ENCODE results near the gene BLOC1S3. TPM values are rescaled to one million over a fixed set of nuclear protein-coding genes. Genes with fewer than 3 reads are reported as not detected.

The BLOC1S3 gene
- total RNA-seq, 1 experiment from 2014 or later, result 11.5 TPM

DNA sequence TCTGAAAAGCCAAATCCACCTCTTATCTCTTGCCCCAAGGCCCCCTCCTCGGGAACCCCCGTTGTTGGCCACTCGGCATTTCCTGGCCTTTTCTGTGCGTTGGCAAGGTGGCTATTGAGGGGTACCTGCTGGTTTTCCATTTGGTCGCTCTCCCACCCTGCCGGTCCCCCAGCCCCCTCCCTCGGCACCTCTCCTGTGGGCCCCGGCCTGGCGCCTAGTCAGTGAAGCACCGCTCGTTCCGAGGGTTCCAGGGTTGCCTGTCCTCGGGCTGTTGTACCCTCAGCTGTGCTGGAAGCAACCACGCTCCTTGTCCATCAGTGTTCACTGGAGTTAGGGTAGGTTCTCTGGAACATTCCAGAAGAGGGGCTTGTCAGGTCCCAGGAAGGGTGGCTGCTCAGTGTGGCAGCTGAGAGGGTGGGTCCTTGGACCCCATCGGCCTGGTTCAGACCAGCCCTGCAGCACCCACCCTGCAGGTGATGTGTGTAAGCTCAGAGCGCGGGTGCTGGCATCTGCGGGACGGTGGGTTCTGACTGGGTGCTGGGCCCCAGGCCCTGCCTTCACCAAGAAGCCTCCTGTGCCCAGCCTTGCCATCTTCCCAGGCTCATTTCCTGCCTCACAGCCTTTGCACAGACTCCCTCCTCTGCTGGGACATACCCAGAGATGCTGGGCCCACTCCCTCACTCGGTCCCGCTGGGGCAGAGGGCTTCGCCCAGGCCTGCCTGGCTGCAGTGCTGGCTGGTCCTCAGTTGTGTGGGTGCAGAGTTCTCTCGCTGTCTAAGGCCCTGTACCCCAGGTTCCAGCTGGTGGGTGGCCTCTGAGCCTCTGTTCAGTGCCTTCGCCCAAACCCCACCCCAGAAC, 39.1 kb upstream of the BLOC1S3 start:
- intact Hi-C loops (cut with micrococcal nuclease; ENCODE audit: unreplicated experiment), result no loop called here
- CTCF ChIA-PET, result no interaction called here
- no peak for DNase-seq
- TF ChIP-seq, protein P1, sequence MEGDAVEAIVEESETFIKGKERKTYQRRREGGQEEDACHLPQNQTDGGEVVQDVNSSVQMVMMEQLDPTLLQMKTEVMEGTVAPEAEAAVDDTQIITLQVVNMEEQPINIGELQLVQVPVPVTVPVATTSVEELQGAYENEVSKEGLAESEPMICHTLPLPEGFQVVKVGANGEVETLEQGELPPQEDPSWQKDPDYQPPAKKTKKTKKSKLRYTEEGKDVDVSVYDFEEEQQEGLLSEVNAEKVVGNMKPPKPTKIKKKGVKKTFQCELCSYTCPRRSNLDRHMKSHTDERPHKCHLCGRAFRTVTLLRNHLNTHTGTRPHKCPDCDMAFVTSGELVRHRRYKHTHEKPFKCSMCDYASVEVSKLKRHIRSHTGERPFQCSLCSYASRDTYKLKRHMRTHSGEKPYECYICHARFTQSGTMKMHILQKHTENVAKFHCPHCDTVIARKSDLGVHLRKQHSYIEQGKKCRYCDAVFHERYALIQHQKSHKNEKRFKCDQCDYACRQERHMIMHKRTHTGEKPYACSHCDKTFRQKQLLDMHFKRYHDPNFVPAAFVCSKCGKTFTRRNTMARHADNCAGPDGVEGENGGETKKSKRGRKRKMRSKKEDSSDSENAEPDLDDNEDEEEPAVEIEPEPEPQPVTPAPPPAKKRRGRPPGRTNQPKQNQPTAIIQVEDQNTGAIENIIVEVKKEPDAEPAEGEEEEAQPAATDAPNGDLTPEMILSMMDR (conservative IDR thresholded peaks at IDR 0.05), result no peak
- TF ChIP-seq EZH2 (IDR thresholded peaks at IDR 0.05; ENCODE audit: low read depth), result no peak
- H3K9me3 ChIP-seq (ENCODE audit: insufficient read depth, low read depth), result no peaks in the 10 kb centered on the region
- H3K9me2 ChIP-seq (ENCODE audit: insufficient read depth), result no peaks in the 10 kb centered on the region
- H2AFZ ChIP-seq, result no peak overlapping the region
- H3K27ac ChIP-seq, result no peak overlapping the region
- H3K36me3 ChIP-seq (ENCODE audit: low read depth), result no peaks in the 10 kb centered on the region
- no peaks in the 10 kb centered on the region for H3K27me3 ChIP-seq (ENCODE audit: insufficient read depth, low read depth)
- no peak overlapping the region for H3K4me3 ChIP-seq
- no peak overlapping the region for H3K4me2 ChIP-seq
- BruUV-seq (replicated peaks), result no TSS peak
- peaks cover 10% of the 10 kb centered on the region; the same call in 1 of the 2 replicates for H3K79me2 ChIP-seq (ENCODE audit: low read depth)
- H4K20me1 ChIP-seq (ENCODE audit: insufficient read depth), result peaks cover 47% of the 10 kb centered on the region
- POLR2A ChIA-PET (ENCODE audit: unreplicated experiment), result no interaction called here
- no peaks in the 10 kb centered on the region; the same call in 1 of the 2 replicates for H3F3A ChIP-seq (ENCODE audit: insufficient read depth, low read depth)
- H3K4me1 ChIP-seq (replicated peaks; ENCODE audit: insufficient read depth), result no peaks in the 10 kb centered on the region

DNA sequence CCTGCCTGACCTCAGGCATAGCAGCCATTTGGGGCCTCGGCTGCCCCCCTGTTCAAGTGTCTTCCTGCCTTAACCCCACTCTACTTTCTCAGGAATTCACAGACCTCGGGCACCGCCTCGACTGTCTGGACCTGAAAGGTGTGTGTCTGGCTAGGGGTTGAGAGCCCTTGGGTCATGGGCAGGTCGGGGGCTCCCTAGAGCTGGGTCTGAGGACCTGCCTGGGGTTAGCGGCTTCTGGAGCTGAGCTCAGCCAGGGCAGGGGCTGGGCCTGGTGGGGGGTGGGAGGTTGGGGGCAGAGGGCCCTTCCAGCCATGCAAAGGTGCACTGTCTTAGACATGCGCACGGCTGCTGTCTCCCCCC, 38.5 kb upstream of the BLOC1S3 start:
- H2AFZ ChIP-seq, result no peak overlapping the region
- H3K4me3 ChIP-seq, result no peak overlapping the region
- DNase-seq, result no peak
- TF ChIP-seq EZH2 (IDR thresholded peaks at IDR 0.05; ENCODE audit: low read depth), result no peak
- TF ChIP-seq, protein P1 (conservative IDR thresholded peaks at IDR 0.05), result no peak
- CTCF ChIA-PET, result no interaction called here
- POLR2A ChIA-PET (ENCODE audit: unreplicated experiment), result no interaction called here
- intact Hi-C loops (cut with micrococcal nuclease; ENCODE audit: unreplicated experiment), result no loop called here
- no peaks in the 10 kb centered on the region for H3K4me1 ChIP-seq (replicated peaks; ENCODE audit: insufficient read depth)
- H3K4me2 ChIP-seq, result no peak overlapping the region
- BruUV-seq (replicated peaks), result no TSS peak
- no peaks in the 10 kb centered on the region; the same call in 1 of the 2 replicates for H3F3A ChIP-seq (ENCODE audit: insufficient read depth, low read depth)
- peaks cover 5% of the 10 kb centered on the region; the same call in 1 of the 2 replicates for H3K79me2 ChIP-seq (ENCODE audit: low read depth)
- H3K27ac ChIP-seq, result no peak overlapping the region
- H3K27me3 ChIP-seq (ENCODE audit: insufficient read depth, low read depth), result no peaks in the 10 kb centered on the region
- peaks cover 41% of the 10 kb centered on the region for H4K20me1 ChIP-seq (ENCODE audit: insufficient read depth)
- no peaks in the 10 kb centered on the region for H3K9me3 ChIP-seq (ENCODE audit: insufficient read depth, low read depth)
- H3K36me3 ChIP-seq (ENCODE audit: low read depth), result no peaks in the 10 kb centered on the region
- H3K9me2 ChIP-seq (ENCODE audit: insufficient read depth), result no peaks in the 10 kb centered on the region

DNA sequence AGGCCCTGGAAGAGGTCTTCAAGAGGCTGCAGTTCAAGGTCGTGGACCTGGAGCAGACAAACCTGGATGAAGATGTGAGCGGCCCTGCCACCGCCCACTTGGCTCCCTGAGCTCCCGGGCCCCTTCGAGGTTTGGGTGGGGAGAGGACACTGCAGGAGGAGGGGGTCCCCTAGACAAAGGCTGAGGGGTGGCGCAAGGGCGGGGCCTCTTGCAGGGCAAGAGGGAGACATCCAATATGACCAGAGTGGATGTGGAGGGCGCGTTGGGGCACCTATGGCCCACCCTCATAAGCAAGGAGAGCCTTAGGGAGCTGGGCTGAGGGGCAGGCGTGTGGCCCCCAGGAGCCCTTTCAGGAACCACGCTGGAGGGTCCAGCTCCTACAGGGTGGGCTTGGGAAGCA, 38.1 kb upstream of the BLOC1S3 start:
- no peaks in the 10 kb centered on the region for H3K36me3 ChIP-seq (ENCODE audit: low read depth)
- ChIA-PET CTCF (no interaction called here), POLR2A (ENCODE audit: unreplicated experiment) (no interaction called here)
- no TSS peak for BruUV-seq (replicated peaks)
- H3K27ac ChIP-seq, result no peak overlapping the region
- H3K4me3 ChIP-seq, result no peak overlapping the region
- H3K27me3 ChIP-seq (ENCODE audit: insufficient read depth, low read depth), result no peaks in the 10 kb centered on the region
- peaks cover 5% of the 10 kb centered on the region; the same call in 1 of the 2 replicates for H3K79me2 ChIP-seq (ENCODE audit: low read depth)
- no peaks in the 10 kb centered on the region for H3K9me2 ChIP-seq (ENCODE audit: insufficient read depth)
- H3K4me2 ChIP-seq, result no peak overlapping the region
- no peaks in the 10 kb centered on the region for H3K9me3 ChIP-seq (ENCODE audit: insufficient read depth, low read depth)
- no peak for DNase-seq
- TF ChIP-seq, protein P1 (conservative IDR thresholded peaks at IDR 0.05), result no peak
- no peak for TF ChIP-seq EZH2 (IDR thresholded peaks at IDR 0.05; ENCODE audit: low read depth)
- no peaks in the 10 kb centered on the region; the same call in 1 of the 2 replicates for H3F3A ChIP-seq (ENCODE audit: insufficient read depth, low read depth)
- intact Hi-C loops (cut with micrococcal nuclease; ENCODE audit: unreplicated experiment), result no loop called here
- no peak overlapping the region for H2AFZ ChIP-seq
- peaks cover 37% of the 10 kb centered on the region for H4K20me1 ChIP-seq (ENCODE audit: insufficient read depth)
- H3K4me1 ChIP-seq (replicated peaks; ENCODE audit: insufficient read depth), result no peaks in the 10 kb centered on the region
